ENCODE data around the gene SYMPK.
A peak's percentile ranks its signal among the peaks of the same experiment; 100 is the strongest.

SYMPK gene

GRCh38 chr19:45884682-45885555 is 22.0 kb upstream of the SYMPK start (continued):
- no peak for TF ChIP-seq PRDM2 (tag by site-specific recombination; IDR thresholded peaks at IDR 0.05; ENCODE audit: borderline replicate concordance)
- no peak for TF ChIP-seq KLF16 (tag by site-specific recombination; IDR thresholded peaks at IDR 0.05)
- peak; percentile 74 for TF ChIP-seq ZFHX2 (tag by site-specific recombination; conservative IDR thresholded peaks at IDR 0.05)
- no peak for TF ChIP-seq ZNF211 (tag by site-specific recombination; IDR thresholded peaks at IDR 0.05; ENCODE audit: low read depth)
- TF ChIP-seq ZNF621 (tag by site-specific recombination; IDR thresholded peaks at IDR 0.05): no peak
- TF ChIP-seq, protein P1, sequence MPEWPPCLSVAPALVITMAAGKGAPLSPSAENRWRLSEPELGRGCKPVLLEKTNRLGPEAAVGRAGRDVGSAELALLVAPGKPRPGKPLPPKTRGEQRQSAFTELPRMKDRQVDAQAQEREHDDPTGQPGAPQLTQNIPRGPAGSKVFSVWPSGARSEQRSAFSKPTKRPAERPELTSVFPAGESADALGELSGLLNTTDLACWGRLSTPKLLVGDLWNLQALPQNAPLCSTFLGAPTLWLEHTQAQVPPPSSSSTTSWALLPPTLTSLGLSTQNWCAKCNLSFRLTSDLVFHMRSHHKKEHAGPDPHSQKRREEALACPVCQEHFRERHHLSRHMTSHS (tag by site-specific recombination; IDR thresholded peaks at IDR 0.05): no peak
- TF ChIP-seq, protein P2, sequence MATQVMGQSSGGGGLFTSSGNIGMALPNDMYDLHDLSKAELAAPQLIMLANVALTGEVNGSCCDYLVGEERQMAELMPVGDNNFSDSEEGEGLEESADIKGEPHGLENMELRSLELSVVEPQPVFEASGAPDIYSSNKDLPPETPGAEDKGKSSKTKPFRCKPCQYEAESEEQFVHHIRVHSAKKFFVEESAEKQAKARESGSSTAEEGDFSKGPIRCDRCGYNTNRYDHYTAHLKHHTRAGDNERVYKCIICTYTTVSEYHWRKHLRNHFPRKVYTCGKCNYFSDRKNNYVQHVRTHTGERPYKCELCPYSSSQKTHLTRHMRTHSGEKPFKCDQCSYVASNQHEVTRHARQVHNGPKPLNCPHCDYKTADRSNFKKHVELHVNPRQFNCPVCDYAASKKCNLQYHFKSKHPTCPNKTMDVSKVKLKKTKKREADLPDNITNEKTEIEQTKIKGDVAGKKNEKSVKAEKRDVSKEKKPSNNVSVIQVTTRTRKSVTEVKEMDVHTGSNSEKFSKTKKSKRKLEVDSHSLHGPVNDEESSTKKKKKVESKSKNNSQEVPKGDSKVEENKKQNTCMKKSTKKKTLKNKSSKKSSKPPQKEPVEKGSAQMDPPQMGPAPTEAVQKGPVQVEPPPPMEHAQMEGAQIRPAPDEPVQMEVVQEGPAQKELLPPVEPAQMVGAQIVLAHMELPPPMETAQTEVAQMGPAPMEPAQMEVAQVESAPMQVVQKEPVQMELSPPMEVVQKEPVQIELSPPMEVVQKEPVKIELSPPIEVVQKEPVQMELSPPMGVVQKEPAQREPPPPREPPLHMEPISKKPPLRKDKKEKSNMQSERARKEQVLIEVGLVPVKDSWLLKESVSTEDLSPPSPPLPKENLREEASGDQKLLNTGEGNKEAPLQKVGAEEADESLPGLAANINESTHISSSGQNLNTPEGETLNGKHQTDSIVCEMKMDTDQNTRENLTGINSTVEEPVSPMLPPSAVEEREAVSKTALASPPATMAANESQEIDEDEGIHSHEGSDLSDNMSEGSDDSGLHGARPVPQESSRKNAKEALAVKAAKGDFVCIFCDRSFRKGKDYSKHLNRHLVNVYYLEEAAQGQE (tag by site-specific recombination; IDR thresholded peaks at IDR 0.05): no peak
- no peak for TF ChIP-seq ZFP3 (tag by site-specific recombination; IDR thresholded peaks at IDR 0.05; ENCODE audit: low read depth)
- TF ChIP-seq SP7 (tag by site-specific recombination; IDR thresholded peaks at IDR 0.05): no peak
- no peak for TF ChIP-seq ZNF837 (tag by site-specific recombination; IDR thresholded peaks at IDR 0.05)
- no peak for TF ChIP-seq ZNF132 (tag by site-specific recombination; IDR thresholded peaks at IDR 0.05; ENCODE audit: borderline replicate concordance)
- no peak for TF ChIP-seq ZNF140 (tag by site-specific recombination; IDR thresholded peaks at IDR 0.05)
- no peak for TF ChIP-seq KLF9 (tag by site-specific recombination; IDR thresholded peaks at IDR 0.05; ENCODE audit: low read depth)
- TF ChIP-seq ZNF354C (tag by site-specific recombination; IDR thresholded peaks at IDR 0.05; ENCODE audit: borderline replicate concordance, low read depth): no peak
- TF ChIP-seq GFI1B (tag by site-specific recombination; IDR thresholded peaks at IDR 0.05): no peak
- TF ChIP-seq PRDM4 (tag by site-specific recombination; IDR thresholded peaks at IDR 0.05): no peak
- peak; percentile 69; the same call in 1 of the 2 replicates for TF ChIP-seq ZBTB20 (tag by site-specific recombination; IDR thresholded peaks at IDR 0.05)
- TF ChIP-seq ZSCAN30 (tag by site-specific recombination; IDR thresholded peaks at IDR 0.05): no peak
- no peak for TF ChIP-seq ZNF146 (tag by site-specific recombination; IDR thresholded peaks at IDR 0.05)
- no peak for TF ChIP-seq ZNF398 (tag by site-specific recombination; IDR thresholded peaks at IDR 0.05)

All from HEK293 (cell line).